D721Med (cell line): Measurements from ENCODE around the gene GRK3.

Experiments used
- DNase-seq: peaks from one replicate; pipeline ENCODE4 v3.0.0; 2011; ENCODE audit warnings: low spot score; ENCODE audit not compliant: insufficient read length
- FAIRE-seq: peaks from 2 replicates; lab custom pipeline; 2011; peaks lifted over from hg19 to GRCh38; lab: Jason Lieb, UNC
- TF ChIP-seq, protein P1 (sequence below): IDR thresholded peaks from 2 replicates; pipeline ENCODE4 v1.5.1; 2012; ENCODE audit warnings: mild to moderate bottlenecking, control low read depth; ENCODE audit not compliant: insufficient read depth; ENCODE audit errors: missing control alignments

The GRK3 gene

DNA sequence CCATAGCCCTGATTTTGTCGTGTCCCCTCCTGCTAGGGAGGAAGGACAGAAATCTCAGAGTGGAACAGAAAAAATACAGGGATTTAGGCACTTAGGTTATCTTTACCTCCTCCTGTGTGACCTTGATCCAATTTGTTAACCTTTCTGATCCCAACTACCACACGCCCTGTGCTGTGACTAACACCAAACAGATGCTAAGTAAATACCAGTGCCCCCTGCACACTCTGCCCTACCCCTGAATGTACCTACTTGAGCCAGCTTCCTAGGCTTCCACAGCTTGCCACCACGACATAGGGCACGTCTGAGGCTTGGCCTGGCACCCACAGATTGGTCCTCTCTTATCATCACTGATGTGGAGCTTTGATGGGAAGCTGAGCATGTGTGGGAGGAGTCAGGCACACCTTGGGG, 186.7 kb downstream of the GRK3 start:
- TF ChIP-seq, protein P1, sequence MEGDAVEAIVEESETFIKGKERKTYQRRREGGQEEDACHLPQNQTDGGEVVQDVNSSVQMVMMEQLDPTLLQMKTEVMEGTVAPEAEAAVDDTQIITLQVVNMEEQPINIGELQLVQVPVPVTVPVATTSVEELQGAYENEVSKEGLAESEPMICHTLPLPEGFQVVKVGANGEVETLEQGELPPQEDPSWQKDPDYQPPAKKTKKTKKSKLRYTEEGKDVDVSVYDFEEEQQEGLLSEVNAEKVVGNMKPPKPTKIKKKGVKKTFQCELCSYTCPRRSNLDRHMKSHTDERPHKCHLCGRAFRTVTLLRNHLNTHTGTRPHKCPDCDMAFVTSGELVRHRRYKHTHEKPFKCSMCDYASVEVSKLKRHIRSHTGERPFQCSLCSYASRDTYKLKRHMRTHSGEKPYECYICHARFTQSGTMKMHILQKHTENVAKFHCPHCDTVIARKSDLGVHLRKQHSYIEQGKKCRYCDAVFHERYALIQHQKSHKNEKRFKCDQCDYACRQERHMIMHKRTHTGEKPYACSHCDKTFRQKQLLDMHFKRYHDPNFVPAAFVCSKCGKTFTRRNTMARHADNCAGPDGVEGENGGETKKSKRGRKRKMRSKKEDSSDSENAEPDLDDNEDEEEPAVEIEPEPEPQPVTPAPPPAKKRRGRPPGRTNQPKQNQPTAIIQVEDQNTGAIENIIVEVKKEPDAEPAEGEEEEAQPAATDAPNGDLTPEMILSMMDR, result no peak
- FAIRE-seq (no peak), DNase-seq (no peak)

- FAIRE-seq (no peak), DNase-seq (no peak)
- TF ChIP-seq, protein P1, result no peak
These were observed 188.2 kb downstream of the GRK3 start for GRCh38 chr22:25752615-25753214.

GRCh38 chr22:25753252-25753651, 188.8 kb downstream of the GRK3 start:
- TF ChIP-seq, protein P1, result no peak
- FAIRE-seq, result no peak
- DNase-seq, result no peak

- no peak for DNase-seq
- TF ChIP-seq, protein P1, result no peak
- FAIRE-seq, result no peak
These were observed 190.2 kb downstream of the GRK3 start for GRCh38 chr22:25754527-25755202.

GRCh38 chr22:25757686-25758085, 193.2 kb downstream of the GRK3 start:
- FAIRE-seq (no peak), DNase-seq (no peak)
- TF ChIP-seq, protein P1, result no peak

GRCh38 chr22:25758316-25758715, 193.8 kb downstream of the GRK3 start:
- DNase-seq, result no peak
- TF ChIP-seq, protein P1, result no peak
- FAIRE-seq, result no peak

DNA sequence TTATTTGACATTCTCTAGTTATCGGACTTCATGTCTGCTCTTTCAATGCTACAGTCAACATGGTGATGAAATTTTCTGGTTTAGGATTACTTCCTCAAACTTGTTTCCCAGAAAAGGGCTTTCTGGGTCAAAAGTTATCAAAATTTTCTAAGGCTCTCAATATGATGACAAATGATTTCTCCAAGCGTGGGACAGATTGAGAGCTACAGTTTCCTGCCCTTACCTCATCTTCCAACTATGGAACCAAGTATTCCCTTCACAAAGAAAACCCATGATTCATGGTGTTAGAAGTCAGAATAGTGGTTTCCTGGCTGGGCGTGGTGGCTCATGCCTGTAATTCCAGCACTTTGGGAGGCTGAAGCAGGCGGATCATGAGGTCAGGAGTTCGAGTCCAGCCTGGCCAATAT, 195.4 kb downstream of the GRK3 start:
- TF ChIP-seq, protein P1, result no peak
- FAIRE-seq, result no peak
- DNase-seq, result no peak
